Measurements from ENCODE around the gene CSF1R.

GRCh38 chr5:150085950-150086715 lies at the start of gene CSF1R:
- TF ChIP-seq GABPA (IDR thresholded peaks at IDR 0.05 in 1 of 2, conservative IDR thresholded peaks at IDR 0.05 in 1 of 2) (no peak), TAF1 (conservative IDR thresholded peaks at IDR 0.05) (no peak), CTCF (IDR thresholded peaks at IDR 0.05; ENCODE audit: low read depth, low read length, missing input control) (no peak), REST (IDR thresholded peaks at IDR 0.05) (no peak), JUND (IDR thresholded peaks at IDR 0.05) (no peak), RAD21 (IDR thresholded peaks at IDR 0.05) (no peak), HNF4G (IDR thresholded peaks at IDR 0.05) (no peak), MAX (IDR thresholded peaks at IDR 0.05) (no peak), EGR1 (IDR thresholded peaks at IDR 0.05; ENCODE audit: low read depth in 2 of 2) (no peak), FOXA1 (IDR thresholded peaks at IDR 0.05) (no peak), YY1 (IDR thresholded peaks at IDR 0.05) (no peak)
